Measurements from ENCODE around the gene LTBP2. TPM values are rescaled to one million over a fixed set of nuclear protein-coding genes. Genes with fewer than 3 reads are reported as not detected.
"Not testable (repeated sequence)": the region's sequence is repeated elsewhere in the genome, so short reads cannot be mapped to it uniquely, and the experiment has no call there.

The LTBP2 gene
- total RNA-seq, 2 donors from 2014 or later: 0.49 TPM; not detected in 1

DNA sequence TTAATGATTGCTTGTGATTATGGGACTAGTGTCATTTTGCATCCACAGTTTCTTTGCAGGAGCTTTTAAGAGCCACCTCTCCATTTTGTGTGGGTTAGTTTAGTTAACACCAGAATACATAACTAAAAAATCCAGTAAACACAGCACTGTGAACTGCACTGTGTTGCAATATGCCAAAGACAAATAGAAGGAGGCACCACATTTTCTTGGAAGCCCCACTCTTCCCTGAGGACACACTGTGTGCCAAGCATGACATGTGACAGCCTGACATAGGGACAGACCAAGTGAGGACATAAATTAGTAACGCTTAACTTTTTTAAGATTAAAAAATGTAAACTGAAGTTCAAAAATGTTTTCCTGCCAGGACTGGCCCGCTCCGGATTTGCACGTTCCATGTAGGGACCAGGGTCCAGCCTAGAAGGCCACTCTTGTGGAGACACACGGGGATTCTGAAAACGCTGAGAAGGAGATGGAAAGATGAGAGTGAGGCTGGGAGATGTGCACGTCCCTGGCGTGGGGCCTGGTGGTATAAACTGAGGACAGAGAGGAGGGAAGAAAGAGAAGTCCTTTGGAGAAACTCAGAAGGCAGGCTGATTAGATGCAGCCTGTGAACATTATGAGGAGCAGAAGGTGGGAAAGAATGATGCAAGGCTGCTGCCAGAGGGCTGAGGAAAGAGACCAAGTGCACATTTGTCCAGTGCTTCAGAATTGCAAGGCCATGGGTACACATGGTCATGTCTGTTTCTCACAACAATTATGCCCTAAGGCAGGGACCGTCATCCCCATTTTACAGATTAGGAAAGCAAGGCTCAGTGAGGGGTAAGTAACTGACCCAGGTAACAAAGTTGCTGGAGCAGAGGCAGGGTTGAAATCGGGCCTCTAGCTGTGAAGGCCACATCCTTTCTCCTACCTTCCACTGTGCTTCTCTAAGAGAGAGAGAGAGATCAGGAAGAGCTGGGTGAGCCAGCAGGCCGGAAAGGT lies 73.3 kb downstream of the LTBP2 start:
- Mint-ChIP-seq H3K27ac (peak overlapping the region in 1 of 2 donors; percentile 32), H3K36me3 (no peaks in the 10 kb centered on the region), H3K9me3 (no peaks in the 10 kb centered on the region)
- ATAC-seq (no peak), DNase-seq (ENCODE audit: low spot score in 2 of 2) (no peak)

- not testable (repeated sequence) for DNase-seq (ENCODE audit: low spot score in 2 of 2); H3K36me3 Mint-ChIP-seq; ATAC-seq; H3K27ac Mint-ChIP-seq; H3K9me3 Mint-ChIP-seq
These were observed 75.7 kb downstream of the LTBP2 start for GRCh38 chr14:74536336-74536735.

DNA sequence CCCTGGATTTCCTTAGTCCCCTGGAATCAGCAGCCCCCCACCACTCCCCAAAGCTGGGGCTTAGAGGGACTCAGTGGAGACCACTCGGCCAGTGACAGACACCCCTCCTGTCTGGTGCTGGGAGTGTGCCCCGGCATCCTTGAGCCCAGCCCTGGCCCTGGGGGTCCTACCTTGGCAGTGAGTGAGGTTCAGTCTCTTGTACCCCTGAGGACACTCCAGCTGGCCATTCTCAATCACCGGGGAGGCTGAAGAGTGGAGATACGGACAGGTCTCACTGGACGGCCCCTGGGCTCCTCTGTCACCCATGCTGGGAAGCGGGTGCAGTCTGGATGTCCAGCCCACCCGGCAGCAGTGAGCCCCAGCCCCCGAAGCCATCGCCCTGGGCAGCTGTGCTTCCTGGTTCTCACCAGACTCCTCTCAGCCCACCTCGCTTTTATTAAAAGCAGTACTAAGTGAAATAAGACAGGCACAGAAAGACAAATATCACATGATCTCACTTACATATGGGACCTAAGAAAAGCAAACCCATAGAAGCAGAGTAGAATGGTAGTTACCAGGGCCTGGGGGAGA lies 76.2 kb downstream of the LTBP2 start:
- DNase-seq (ENCODE audit: low spot score in 2 of 2) (no peak), ATAC-seq (no peak)
- Mint-ChIP-seq H3K36me3 (no peaks in the 10 kb centered on the region), H3K9me3 (no peaks in the 10 kb centered on the region), H3K27ac (no peak overlapping the region)

- ATAC-seq (peak in 1 of 2 donors; percentile 40), DNase-seq (ENCODE audit: low spot score in 2 of 2) (no peak)
- Mint-ChIP-seq H3K36me3 (no peaks in the 10 kb centered on the region), H3K9me3 (no peaks in the 10 kb centered on the region), H3K27ac (no peak overlapping the region)
These were observed 78.5 kb downstream of the LTBP2 start for GRCh38 chr14:74533576-74533975.

- Mint-ChIP-seq H3K36me3 (no peaks in the 10 kb centered on the region), H3K9me3 (no peaks in the 10 kb centered on the region)
- no peak for ATAC-seq
These were observed 79.8 kb downstream of the LTBP2 start for GRCh38 chr14:74532246-74532645.

GRCh38 chr14:74531467-74531866 lies 80.6 kb downstream of the LTBP2 start:
- Mint-ChIP-seq H3K9me3 (no peaks in the 10 kb centered on the region), H3K36me3 (no peaks in the 10 kb centered on the region), H3K27ac (no peak overlapping the region)
- DNase-seq (ENCODE audit: low spot score in 2 of 2) (no peak), ATAC-seq (peak; percentile 32 to 37)

More at GRCh38 chr14:74532246-74532645, 79.8 kb downstream of the LTBP2 start:
- H3K27ac Mint-ChIP-seq: no peak overlapping the region
- no peak for DNase-seq (ENCODE audit: low spot score in 2 of 2)

GRCh38 chr14:74531006-74531405 lies 81.0 kb downstream of the LTBP2 start:
- ATAC-seq (no peak), DNase-seq (ENCODE audit: low spot score in 2 of 2) (no peak)
- no peaks in the 10 kb centered on the region for H3K9me3 Mint-ChIP-seq
- H3K36me3 Mint-ChIP-seq: no peaks in the 10 kb centered on the region
- H3K27ac Mint-ChIP-seq: peak overlapping the region in 1 of 2 donors; percentile 65

GRCh38 chr14:74528886-74529285 lies 83.2 kb downstream of the LTBP2 start:
- Mint-ChIP-seq H3K9me3 (no peaks in the 10 kb centered on the region), H3K36me3 (no peaks in the 10 kb centered on the region), H3K27ac (no peak overlapping the region)
- ATAC-seq (no peak), DNase-seq (ENCODE audit: low spot score in 2 of 2) (no peak)

GRCh38 chr14:74528406-74528805 lies 83.6 kb downstream of the LTBP2 start:
- Mint-ChIP-seq H3K9me3 (no peaks in the 10 kb centered on the region), H3K27ac (no peak overlapping the region), H3K36me3 (no peaks in the 10 kb centered on the region)
- DNase-seq (ENCODE audit: low spot score in 2 of 2) (no peak), ATAC-seq (no peak)

DNA sequence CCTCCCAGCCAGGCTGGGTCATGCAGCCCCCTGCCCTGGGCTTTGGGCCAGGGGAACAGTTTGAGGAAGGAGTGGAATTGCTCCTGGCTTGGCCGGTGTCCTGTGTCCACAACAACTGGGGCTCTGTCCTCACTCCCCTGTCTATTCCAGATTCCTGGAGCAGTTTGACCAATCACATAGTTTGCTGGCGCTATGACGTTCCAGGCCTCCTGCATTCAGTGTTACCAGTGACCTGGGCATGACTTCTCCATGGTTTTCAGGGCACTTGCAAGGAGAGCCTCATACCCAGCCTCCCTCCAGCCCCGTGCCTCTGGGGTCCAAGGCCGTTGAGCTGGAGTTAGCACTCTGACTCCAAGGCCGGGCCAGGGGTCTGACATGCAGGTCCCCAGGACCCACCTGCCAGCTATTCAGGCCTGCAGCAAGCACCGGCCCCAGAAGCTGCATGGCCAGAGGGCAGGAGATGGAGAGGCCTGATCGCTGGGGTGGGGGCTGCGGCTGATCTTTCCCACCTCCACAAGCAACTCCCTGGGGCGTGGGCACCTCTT lies 84.2 kb downstream of the LTBP2 start:
- DNase-seq (ENCODE audit: low spot score in 2 of 2): no peak
- H3K36me3 Mint-ChIP-seq: no peaks in the 10 kb centered on the region
- ATAC-seq: no peak
- no peak overlapping the region for H3K27ac Mint-ChIP-seq
- no peaks in the 10 kb centered on the region for H3K9me3 Mint-ChIP-seq

GRCh38 chr14:74526854-74527585 lies 85.0 kb downstream of the LTBP2 start:
- H3K36me3 Mint-ChIP-seq: no peaks in the 10 kb centered on the region
- DNase-seq (ENCODE audit: low spot score in 2 of 2) (no peak), ATAC-seq (no peak)
- no peak overlapping the region for H3K27ac Mint-ChIP-seq
- no peaks in the 10 kb centered on the region for H3K9me3 Mint-ChIP-seq

DNA sequence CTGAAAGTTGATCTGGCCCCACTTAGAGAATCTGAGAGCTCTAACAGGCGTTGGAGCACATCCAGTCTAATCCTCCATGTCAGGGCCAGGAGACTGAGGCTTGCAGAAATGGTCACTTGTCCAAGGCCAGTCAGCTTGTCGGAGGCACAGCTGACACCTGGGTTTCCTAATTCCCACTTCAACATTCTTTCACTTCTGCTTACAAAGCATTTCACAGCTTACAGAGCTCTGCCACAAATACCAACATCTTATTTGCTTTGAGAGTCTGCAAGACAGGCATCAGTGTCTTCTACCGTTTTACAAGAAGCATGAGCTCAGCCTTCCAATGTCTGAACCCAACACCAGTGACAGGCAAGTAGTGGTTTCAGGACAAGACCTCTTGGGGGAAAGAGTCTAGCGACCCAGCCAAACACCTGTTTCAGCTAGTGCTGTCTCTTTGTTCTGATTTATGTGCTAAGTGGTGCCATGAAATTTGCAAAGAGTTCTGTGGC lies 86.6 kb downstream of the LTBP2 start:
- DNase-seq (ENCODE audit: low spot score in 2 of 2) (no peak), ATAC-seq (no peak)
- H3K27ac Mint-ChIP-seq: no peak overlapping the region
- H3K36me3 Mint-ChIP-seq: no peaks in the 10 kb centered on the region
- H3K9me3 Mint-ChIP-seq: no peaks in the 10 kb centered on the region

GRCh38 chr14:74524812-74525135 lies 87.3 kb downstream of the LTBP2 start:
- ATAC-seq: no peak
- H3K9me3 Mint-ChIP-seq: no peaks in the 10 kb centered on the region
- no peak for DNase-seq (ENCODE audit: low spot score in 2 of 2)
- H3K36me3 Mint-ChIP-seq: no peaks in the 10 kb centered on the region
- no peak overlapping the region for H3K27ac Mint-ChIP-seq

- Mint-ChIP-seq H3K36me3 (no peaks in the 10 kb centered on the region), H3K9me3 (no peaks in the 10 kb centered on the region), H3K27ac (no peak overlapping the region)
- no peak for DNase-seq (ENCODE audit: low spot score in 2 of 2)
- no peak for ATAC-seq
These were observed 87.8 kb downstream of the LTBP2 start for GRCh38 chr14:74524076-74524811.

DNA sequence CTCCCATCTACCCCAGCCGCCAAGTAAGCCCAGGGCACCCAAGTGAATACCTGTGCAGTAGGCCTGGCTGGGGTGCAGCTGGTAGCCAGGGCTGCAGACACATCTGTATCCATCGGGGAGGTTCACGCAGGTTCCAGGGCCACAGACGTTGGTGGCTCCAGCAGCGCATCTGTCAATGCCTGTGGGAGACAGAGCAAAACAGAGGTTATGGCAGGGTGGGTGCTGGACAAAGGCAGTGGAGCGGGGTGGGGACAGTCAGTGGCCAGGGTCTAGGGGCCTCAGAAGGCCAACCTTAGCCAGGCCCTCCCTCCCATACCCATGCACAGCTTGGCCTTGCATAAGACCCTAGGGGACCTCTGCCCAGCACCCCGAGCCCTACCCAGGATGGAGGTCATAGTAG lies 89.3 kb downstream of the LTBP2 start:
- Mint-ChIP-seq H3K9me3 (no peaks in the 10 kb centered on the region), H3K27ac (no peak overlapping the region)
- ATAC-seq: no peak

DNA sequence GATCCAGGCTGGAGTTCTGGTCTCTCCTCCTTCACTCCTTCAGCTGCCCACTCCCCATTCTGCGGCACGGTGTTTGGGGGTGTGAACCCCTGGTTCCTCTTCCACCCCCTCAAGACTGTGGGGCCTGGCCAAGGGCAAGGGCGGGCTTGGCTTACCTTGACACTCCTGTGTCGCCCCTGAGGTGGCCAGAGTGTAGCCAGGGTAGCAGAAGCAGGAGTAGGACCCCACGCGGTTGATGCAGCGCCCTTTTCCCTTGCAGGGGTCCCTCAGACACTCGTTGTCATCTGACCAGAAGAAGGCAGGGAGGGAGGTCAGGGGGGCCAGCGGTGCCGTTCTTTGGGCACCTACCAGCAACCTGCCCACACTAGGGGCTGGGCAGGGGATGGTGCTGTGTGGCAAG lies 90.3 kb downstream of the LTBP2 start:
- Mint-ChIP-seq H3K27ac (no peak overlapping the region), H3K9me3 (no peaks in the 10 kb centered on the region), H3K36me3 (no peaks in the 10 kb centered on the region)
- ATAC-seq (no peak), DNase-seq (ENCODE audit: low spot score in 2 of 2) (no peak)

More for the DNA sequence above, 89.3 kb downstream of the LTBP2 start:
- no peak for DNase-seq (ENCODE audit: low spot score in 2 of 2)
- no peaks in the 10 kb centered on the region for H3K36me3 Mint-ChIP-seq

All from activated naive CD4-positive, alpha-beta T cell treated with anti-CD3 and anti-CD28 coated beads, Interleukin-2, amount 50 U/mL, for 72 hours (primary cell).